Fibroblast of lung (primary cell): ENCODE data around the gene CDC123. TPM values are rescaled to one million over a fixed set of nuclear protein-coding genes. Genes with fewer than 3 reads are reported as not detected.
"Not testable (repeated sequence)": the region's sequence is repeated elsewhere in the genome, so short reads cannot be mapped to it uniquely, and the experiment has no call there.

ENCODE experiments used
- DNase-seq, 2 donors: peaks; one replicate each; pipeline versions ENCODE4 v3.0.0 to v3.0.0-alpha.2; 2010; ENCODE audit warnings: low read depth in 2 of 2
- H2AFZ ChIP-seq: 2 replicates; pipeline ENCODE4 v1.5.1; 2012; ENCODE audit warnings: low read length, control low read depth, inconsistent platforms
- H3K27ac ChIP-seq: 2 replicates; pipeline ENCODE4 v1.5.1; 2011; ENCODE audit warnings: low read length, control low read depth; ENCODE audit not compliant: insufficient read depth
- H3K27me3 ChIP-seq: 2 replicates; pipeline ENCODE4 v1.5.1; 2011; ENCODE audit warnings: mild to moderate bottlenecking, low read length; ENCODE audit not compliant: control insufficient read depth, insufficient read depth
- H3K36me3 ChIP-seq: 2 replicates; pipeline ENCODE4 v1.5.1; 2011; ENCODE audit warnings: low read length; ENCODE audit not compliant: control insufficient read depth, insufficient read depth
- H3K4me1 ChIP-seq: 2 replicates; pipeline ENCODE4 v1.5.1; 2011; ENCODE audit warnings: low read length; ENCODE audit not compliant: control insufficient read depth, insufficient read depth; ENCODE audit errors: extremely low read depth
- H3K4me2 ChIP-seq: 2 replicates; pipeline ENCODE4 v1.5.1; 2011; ENCODE audit warnings: low read length, control low read depth; ENCODE audit not compliant: insufficient read depth; ENCODE audit errors: extremely low read depth
- H3K4me3 ChIP-seq, 4 experiments: fragments of 200-600 bp in 1 of 4; sonication (generic) in 1 of 4; replicated peaks in 1 of 4; 2 replicates each; pipeline ENCODE4 v1.5.1; 2011 to 2016; ENCODE audit warnings: low read length in 4 of 4, low read depth in 3 of 4, mild to moderate bottlenecking in 3 of 4, control low read depth in 2 of 4, inconsistent platforms in 1 of 4, mixed read lengths in 1 of 4; ENCODE audit not compliant: insufficient read depth in 1 of 4; ENCODE audit errors: control extremely low read depth in 1 of 4
- H3K79me2 ChIP-seq: 2 replicates; pipeline ENCODE4 v1.5.1; 2012; ENCODE audit warnings: mild to moderate bottlenecking, low read length, inconsistent platforms; ENCODE audit not compliant: control insufficient read depth, insufficient read depth
- H3K9ac ChIP-seq: 2 replicates; pipeline ENCODE4 v1.5.1; 2011; ENCODE audit warnings: mild to moderate bottlenecking, low read length, control low read depth; ENCODE audit not compliant: insufficient read depth
- H3K9me3 ChIP-seq: 2 replicates; pipeline ENCODE4 v1.5.1; 2012; ENCODE audit warnings: low read depth, low read length; ENCODE audit not compliant: control insufficient read depth, insufficient read depth
- H4K20me1 ChIP-seq: 2 replicates; pipeline ENCODE4 v1.5.1; 2011; ENCODE audit warnings: low read length; ENCODE audit not compliant: control insufficient read depth, insufficient read depth; ENCODE audit errors: extremely low read depth
- CTCF ChIP-seq, 2 donors: IDR thresholded peaks in 1 of 2; conservative IDR thresholded peaks in 1 of 2; 1 replicate in 1 of 2; 2 replicates in 1 of 2; pipeline ENCODE4 v1.5.1; 2011 to 2012; ENCODE audit warnings: low read length in 2 of 2, control low read depth in 1 of 2, inconsistent platforms in 1 of 2, low read depth in 1 of 2, mild to moderate bottlenecking in 1 of 2
- EZH2 ChIP-seq: IDR thresholded peaks from 2 replicates; pipeline ENCODE4 v1.5.1; 2012; ENCODE audit warnings: low read length, control low read depth, mild to moderate bottlenecking; ENCODE audit errors: missing control alignments
- polyA plus RNA-seq, 2 donors: library from polyadenylated mRNA; depleted of rRNA in 1 of 2; stranded (reverse) in 1 of 2; unstranded in 1 of 2; fragments of >200 nt; gene quantifications; 2 replicates each; pipeline ENCODE4 v1.2.1, GENCODE V29; 2011 to 2012; ENCODE audit warnings: missing spikeins in 1 of 2
- total RNA-seq: library from RNA; depleted of rRNA; stranded (reverse); fragments of >200 nt; gene quantifications from 2 replicates; pipeline ENCODE4 v1.2.1, GENCODE V29; 2014

Gene CDC123
- total and polyA plus RNA-seq, 2 donors (not counting 1 experiment from before 2014, with no cell fraction given): 144 to 172 TPM

GRCh38 chr10:12287772-12288171, 91.8 kb downstream of the CDC123 start:
- Histone ChIP-seq H3K4me3 (no peak overlapping the region), H3K9ac (no peak overlapping the region), H3K79me2 (no peaks in the 10 kb centered on the region), H4K20me1 (no peaks in the 10 kb centered on the region), H3K4me2 (no peak overlapping the region), H2AFZ (no peak overlapping the region), H3K36me3 (no peaks in the 10 kb centered on the region), H3K27me3 (no peaks in the 10 kb centered on the region), H3K27ac (no peak overlapping the region), H3K4me1 (no peaks in the 10 kb centered on the region), H3K9me3 (no peaks in the 10 kb centered on the region)
- TF ChIP-seq CTCF (conservative IDR thresholded peaks at IDR 0.05 in 1 of 2, IDR thresholded peaks at IDR 0.05 in 1 of 2; ENCODE audit: low read depth in 1 of 2, low read length in 2 of 2): no peak
- DNase-seq: no peak

GRCh38 chr10:12297784-12298183, 101.8 kb downstream of the CDC123 start:
- H3K36me3 ChIP-seq, H3K27ac ChIP-seq, H3K27me3 ChIP-seq, H3K4me2 ChIP-seq, H3K4me3 ChIP-seq, H2AFZ ChIP-seq, H3K9ac ChIP-seq, H3K9me3 ChIP-seq, DNase-seq, H3K4me1 ChIP-seq, H3K79me2 ChIP-seq, H4K20me1 ChIP-seq: not testable (repeated sequence)

- Histone ChIP-seq H3K9ac (no peak overlapping the region), H3K4me1 (no peaks in the 10 kb centered on the region), H3K27ac (no peak overlapping the region), H3K27me3 (no peaks in the 10 kb centered on the region), H3K4me3 (no peak overlapping the region), H2AFZ (no peak overlapping the region), H3K36me3 (no peaks in the 10 kb centered on the region), H3K9me3 (no peaks in the 10 kb centered on the region), H4K20me1 (no peaks in the 10 kb centered on the region), H3K4me2 (no peak overlapping the region), H3K79me2 (no peaks in the 10 kb centered on the region)
- DNase-seq: no peak
- no peak for TF ChIP-seq CTCF (conservative IDR thresholded peaks at IDR 0.05 in 1 of 2, IDR thresholded peaks at IDR 0.05 in 1 of 2; ENCODE audit: low read depth in 1 of 2, low read length in 2 of 2)
- TF ChIP-seq EZH2: no peak
Measured at GRCh38 chr10:12299222-12299965, 103.4 kb downstream of the CDC123 start.

Other genes with a start within 250 kb of the CDC123 start
- 16.4 and 22.6 TPM in 2 replicates for gene UPF2, start 153.4 kb upstream of the CDC123 start, total RNA-seq
- gene UPF2, start 153.4 kb upstream of the CDC123 start, polyA plus RNA-seq: 17.0 and 20.8 TPM in 2 replicates
- 20.0 and 23.1 TPM in 2 replicates for gene DHTKD1, start 127.2 kb upstream of the CDC123 start, total RNA-seq
- 20.5 and 27.4 TPM in 2 replicates for gene DHTKD1, start 127.2 kb upstream of the CDC123 start, polyA plus RNA-seq
- 5.6 and 9.2 TPM in 2 replicates for gene SEC61A2, start 66.5 kb upstream of the CDC123 start, total RNA-seq
- 12.6 and 12.8 TPM in 2 replicates for gene SEC61A2, start 66.5 kb upstream of the CDC123 start, polyA plus RNA-seq
- gene NUDT5, start 297 bp upstream of the CDC123 start, total RNA-seq: 58.0 and 58.8 TPM in 2 replicates
- 69.4 and 89.1 TPM in 2 replicates for gene NUDT5, start 297 bp upstream of the CDC123 start, polyA plus RNA-seq
- gene CAMK1D, start 153.4 kb downstream of the CDC123 start, total RNA-seq: 1.5 and 2.3 TPM in 2 replicates
- gene CAMK1D, start 153.4 kb downstream of the CDC123 start, polyA plus RNA-seq: 1.5 and 2.3 TPM in 2 replicates